ENCODE results near the gene PITX3.

- TF ChIP-seq, protein P1, sequence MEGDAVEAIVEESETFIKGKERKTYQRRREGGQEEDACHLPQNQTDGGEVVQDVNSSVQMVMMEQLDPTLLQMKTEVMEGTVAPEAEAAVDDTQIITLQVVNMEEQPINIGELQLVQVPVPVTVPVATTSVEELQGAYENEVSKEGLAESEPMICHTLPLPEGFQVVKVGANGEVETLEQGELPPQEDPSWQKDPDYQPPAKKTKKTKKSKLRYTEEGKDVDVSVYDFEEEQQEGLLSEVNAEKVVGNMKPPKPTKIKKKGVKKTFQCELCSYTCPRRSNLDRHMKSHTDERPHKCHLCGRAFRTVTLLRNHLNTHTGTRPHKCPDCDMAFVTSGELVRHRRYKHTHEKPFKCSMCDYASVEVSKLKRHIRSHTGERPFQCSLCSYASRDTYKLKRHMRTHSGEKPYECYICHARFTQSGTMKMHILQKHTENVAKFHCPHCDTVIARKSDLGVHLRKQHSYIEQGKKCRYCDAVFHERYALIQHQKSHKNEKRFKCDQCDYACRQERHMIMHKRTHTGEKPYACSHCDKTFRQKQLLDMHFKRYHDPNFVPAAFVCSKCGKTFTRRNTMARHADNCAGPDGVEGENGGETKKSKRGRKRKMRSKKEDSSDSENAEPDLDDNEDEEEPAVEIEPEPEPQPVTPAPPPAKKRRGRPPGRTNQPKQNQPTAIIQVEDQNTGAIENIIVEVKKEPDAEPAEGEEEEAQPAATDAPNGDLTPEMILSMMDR (IDR thresholded peaks at IDR 0.05; ENCODE audit: poor library complexity, severe bottlenecking): no peak
- TF ChIP-seq REST (IDR thresholded peaks at IDR 0.05; ENCODE audit: borderline replicate concordance): no peak
- TF ChIP-seq POLR2AphosphoS5 (IDR thresholded peaks at IDR 0.05): no peak
- no peak for TF ChIP-seq EP300 (conservative IDR thresholded peaks at IDR 0.05; ENCODE audit: poor library complexity, severe bottlenecking)
- TF ChIP-seq EZH2 (IDR thresholded peaks at IDR 0.05; ENCODE audit: borderline replicate concordance, insufficient read depth, low read length, poor library complexity, severe bottlenecking): no peak
- no peak for TF ChIP-seq RAD21 (conservative IDR thresholded peaks at IDR 0.05)
Measured at GRCh38 chr10:102281102-102281487, 39.8 kb upstream of the PITX3 start.
